ENCODE data around the gene SNX33.
A peak's percentile ranks its signal among the peaks of the same experiment; 100 is the strongest.

The SNX33 gene

DNA sequence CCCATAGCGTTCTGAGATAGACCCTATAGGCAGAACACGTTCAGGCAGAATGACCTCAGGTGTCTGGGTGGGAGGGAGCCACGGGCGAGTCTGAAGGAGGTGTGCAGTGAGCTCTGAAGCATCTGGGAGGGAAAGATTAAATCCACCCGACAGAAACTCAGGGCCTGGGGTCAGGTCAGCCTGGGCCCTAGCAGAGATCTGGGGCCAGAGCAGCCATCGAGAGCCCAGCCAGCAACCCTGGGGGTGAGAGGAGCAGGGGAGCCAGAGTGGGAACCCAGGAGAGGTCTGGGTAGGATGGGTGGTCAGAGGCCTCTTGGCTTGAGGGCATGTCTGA, 22.1 kb downstream of the SNX33 start:
- ATAC-seq (ENCODE audit: insufficient read depth, low read depth), result no peak
- no peak for TF ChIP-seq EZH2 (IDR thresholded peaks at IDR 0.05; ENCODE audit: borderline replicate concordance, low read depth, low read length, severe bottlenecking)
- TF ChIP-seq, protein P1, sequence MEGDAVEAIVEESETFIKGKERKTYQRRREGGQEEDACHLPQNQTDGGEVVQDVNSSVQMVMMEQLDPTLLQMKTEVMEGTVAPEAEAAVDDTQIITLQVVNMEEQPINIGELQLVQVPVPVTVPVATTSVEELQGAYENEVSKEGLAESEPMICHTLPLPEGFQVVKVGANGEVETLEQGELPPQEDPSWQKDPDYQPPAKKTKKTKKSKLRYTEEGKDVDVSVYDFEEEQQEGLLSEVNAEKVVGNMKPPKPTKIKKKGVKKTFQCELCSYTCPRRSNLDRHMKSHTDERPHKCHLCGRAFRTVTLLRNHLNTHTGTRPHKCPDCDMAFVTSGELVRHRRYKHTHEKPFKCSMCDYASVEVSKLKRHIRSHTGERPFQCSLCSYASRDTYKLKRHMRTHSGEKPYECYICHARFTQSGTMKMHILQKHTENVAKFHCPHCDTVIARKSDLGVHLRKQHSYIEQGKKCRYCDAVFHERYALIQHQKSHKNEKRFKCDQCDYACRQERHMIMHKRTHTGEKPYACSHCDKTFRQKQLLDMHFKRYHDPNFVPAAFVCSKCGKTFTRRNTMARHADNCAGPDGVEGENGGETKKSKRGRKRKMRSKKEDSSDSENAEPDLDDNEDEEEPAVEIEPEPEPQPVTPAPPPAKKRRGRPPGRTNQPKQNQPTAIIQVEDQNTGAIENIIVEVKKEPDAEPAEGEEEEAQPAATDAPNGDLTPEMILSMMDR (IDR thresholded peaks at IDR 0.05; ENCODE audit: borderline replicate concordance, extremely low read depth, low read length, poor library complexity, severe bottlenecking), result no peak
- no peaks in the 10 kb centered on the region for H4K20me1 ChIP-seq (ENCODE audit: insufficient read depth, low read length)
- no peaks in the 10 kb centered on the region for H3K9me3 ChIP-seq (ENCODE audit: insufficient read depth, low read length, severe bottlenecking)
- H3K36me3 ChIP-seq (ENCODE audit: insufficient read depth, low read length), result no peaks in the 10 kb centered on the region
- H2AFZ ChIP-seq (ENCODE audit: low read depth, low read length), result no peak overlapping the region
- H3K27me3 ChIP-seq (ENCODE audit: insufficient read depth, low read length, poor library complexity), result no peaks in the 10 kb centered on the region
- no peak for DNase-seq
- no peak overlapping the region for H3K27ac ChIP-seq (ENCODE audit: low read length)
- H3K9ac ChIP-seq (ENCODE audit: low read depth, low read length), result no peak overlapping the region
- H3K4me3 ChIP-seq (ENCODE audit: low read depth in 1 of 2, low read length in 2 of 2), result no peak overlapping the region
- H3K79me2 ChIP-seq (ENCODE audit: insufficient read depth, low read length), result no peaks in the 10 kb centered on the region
- no peaks in the 10 kb centered on the region for H3K4me1 ChIP-seq (ENCODE audit: insufficient read depth, low read length)
- no peak overlapping the region for H3K4me2 ChIP-seq (ENCODE audit: insufficient read depth, low read length)

DNA sequence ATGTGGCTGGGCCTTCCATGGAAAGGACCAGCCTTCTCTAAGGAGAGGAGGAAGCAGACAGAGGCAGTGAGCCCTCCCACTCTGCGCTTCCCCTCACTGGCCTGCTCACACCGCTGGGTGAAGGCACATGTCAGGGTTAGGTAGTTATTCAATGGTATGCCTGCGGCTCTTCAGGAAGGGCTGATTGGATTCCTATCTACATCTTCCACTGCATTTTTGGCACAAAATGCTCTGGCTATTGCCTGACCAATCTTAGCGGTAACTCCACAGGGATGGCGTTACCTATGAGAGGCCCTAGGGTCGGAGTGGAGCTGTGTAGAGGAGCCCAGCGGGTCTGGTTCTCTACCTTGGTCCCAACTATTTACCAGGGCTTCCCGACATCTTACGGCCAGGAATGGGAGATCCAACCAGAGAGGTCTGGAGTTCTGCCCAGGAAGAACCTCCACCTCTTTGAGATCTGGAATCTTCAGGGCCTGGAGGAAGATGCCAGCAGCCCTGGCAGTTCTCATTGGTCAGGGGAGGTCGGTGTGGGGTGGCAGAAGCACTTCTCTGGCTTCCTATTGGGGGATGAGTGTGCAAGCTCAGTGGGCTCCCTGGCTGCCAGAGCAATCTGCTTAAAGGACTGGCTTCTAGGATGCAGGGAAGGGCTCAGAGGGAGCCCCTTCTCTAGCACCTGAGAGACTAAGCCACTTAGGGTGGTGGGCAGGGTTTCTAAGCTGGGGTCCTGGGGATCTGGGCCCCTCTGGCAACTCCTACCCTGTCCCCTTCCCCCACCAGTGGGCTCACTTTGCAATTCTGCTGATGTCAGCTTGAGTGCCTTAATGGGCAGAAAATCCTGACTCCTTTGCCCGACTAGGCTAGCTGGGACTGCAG, 24.3 kb downstream of the SNX33 start:
- Histone ChIP-seq H3K27me3 (ENCODE audit: insufficient read depth, low read length, poor library complexity) (no peaks in the 10 kb centered on the region), H3K9ac (ENCODE audit: low read depth, low read length) (no peak overlapping the region), H4K20me1 (ENCODE audit: insufficient read depth, low read length) (no peaks in the 10 kb centered on the region), H3K4me1 (ENCODE audit: insufficient read depth, low read length) (no peaks in the 10 kb centered on the region), H2AFZ (ENCODE audit: low read depth, low read length) (no peak overlapping the region), H3K79me2 (ENCODE audit: insufficient read depth, low read length) (no peaks in the 10 kb centered on the region), H3K4me2 (ENCODE audit: insufficient read depth, low read length) (no peak overlapping the region), H3K4me3 (ENCODE audit: low read depth in 1 of 2, low read length in 2 of 2) (no peak overlapping the region), H3K36me3 (ENCODE audit: insufficient read depth, low read length) (no peaks in the 10 kb centered on the region), H3K9me3 (ENCODE audit: insufficient read depth, low read length, severe bottlenecking) (no peaks in the 10 kb centered on the region), H3K27ac (ENCODE audit: low read length) (no peak overlapping the region)
- no peak for DNase-seq
- TF ChIP-seq, protein P1 (IDR thresholded peaks at IDR 0.05; ENCODE audit: borderline replicate concordance, extremely low read depth, low read length, poor library complexity, severe bottlenecking), result no peak
- no peak for TF ChIP-seq EZH2 (IDR thresholded peaks at IDR 0.05; ENCODE audit: borderline replicate concordance, low read depth, low read length, severe bottlenecking)
- ATAC-seq (ENCODE audit: insufficient read depth, low read depth), result no peak

DNA sequence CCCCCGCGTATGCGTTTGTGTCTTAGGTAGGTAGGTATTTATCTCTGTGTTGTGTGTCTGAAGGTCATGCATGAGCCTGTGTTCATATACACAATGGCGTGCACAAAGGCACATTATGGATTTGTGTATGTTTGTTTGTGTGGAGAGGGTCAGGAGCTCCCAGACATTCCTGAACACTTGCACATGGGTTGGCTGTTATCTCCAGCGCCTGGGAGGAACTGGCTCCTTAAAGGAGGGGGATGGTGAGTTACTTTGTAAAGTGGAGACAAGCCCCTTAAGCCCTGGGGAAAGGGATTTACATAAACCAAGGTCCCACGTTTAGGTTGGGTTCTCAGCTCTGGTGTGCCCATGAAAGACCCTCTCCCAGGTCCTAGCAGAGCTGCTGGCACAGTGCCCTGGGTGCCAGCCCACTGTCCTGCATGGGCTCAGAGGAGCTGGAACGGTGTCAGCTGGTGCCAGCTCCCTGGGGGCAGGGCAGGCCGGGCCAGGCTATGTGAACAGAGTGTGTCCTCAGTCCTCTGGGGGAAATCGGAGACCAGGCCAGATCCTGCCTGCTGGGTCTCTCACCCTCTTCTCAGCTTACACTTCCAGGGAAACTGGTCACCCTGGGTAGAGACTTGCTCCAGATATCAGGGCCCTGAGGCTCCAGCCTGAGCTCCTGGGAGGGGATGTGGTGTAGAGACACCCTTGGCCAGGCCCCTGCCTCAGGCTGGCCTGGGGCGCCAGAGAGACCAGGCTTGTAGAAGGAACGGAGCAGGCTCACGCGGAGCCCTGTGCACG, 25.1 kb downstream of the SNX33 start:
- Histone ChIP-seq H2AFZ (ENCODE audit: low read depth, low read length) (no peak overlapping the region), H3K27ac (ENCODE audit: low read length) (no peak overlapping the region), H3K9ac (ENCODE audit: low read depth, low read length) (no peak overlapping the region), H3K36me3 (ENCODE audit: insufficient read depth, low read length) (no peaks in the 10 kb centered on the region), H3K4me1 (ENCODE audit: insufficient read depth, low read length) (no peaks in the 10 kb centered on the region), H3K4me3 (ENCODE audit: low read depth in 1 of 2, low read length in 2 of 2) (no peak overlapping the region), H3K27me3 (ENCODE audit: insufficient read depth, low read length, poor library complexity) (no peaks in the 10 kb centered on the region), H3K9me3 (ENCODE audit: insufficient read depth, low read length, severe bottlenecking) (no peaks in the 10 kb centered on the region), H3K79me2 (ENCODE audit: insufficient read depth, low read length) (no peaks in the 10 kb centered on the region), H4K20me1 (ENCODE audit: insufficient read depth, low read length) (no peaks in the 10 kb centered on the region), H3K4me2 (ENCODE audit: insufficient read depth, low read length) (no peak overlapping the region)
- DNase-seq, result no peak
- ATAC-seq (ENCODE audit: insufficient read depth, low read depth), result 0 out of 3 replicates have a peak, but pooled peaks have one; percentile 3
- TF ChIP-seq, protein P1 (IDR thresholded peaks at IDR 0.05; ENCODE audit: borderline replicate concordance, extremely low read depth, low read length, poor library complexity, severe bottlenecking), result no peak
- no peak for TF ChIP-seq EZH2 (IDR thresholded peaks at IDR 0.05; ENCODE audit: borderline replicate concordance, low read depth, low read length, severe bottlenecking)
